Muscle layer of duodenum (tissue), 2 donors: Measurements from ENCODE around the gene SETD9.

Source experiments
- H3K27ac ChIP-seq: one replicate; pipeline ENCODE4 v1.7.0; 2013; ENCODE audit warnings: mild to moderate bottlenecking, low read length
- H3K27me3 ChIP-seq: one replicate; pipeline ENCODE4 v1.7.0; 2013; ENCODE audit warnings: low read depth, mild to moderate bottlenecking, control low read depth, low read length
- H3K36me3 ChIP-seq, 2 donors: one replicate each; pipeline ENCODE4 v1.7.0; 2013; ENCODE audit warnings: low read length in 2 of 2, control low read depth in 1 of 2, mild to moderate bottlenecking in 1 of 2; ENCODE audit not compliant: insufficient read depth in 2 of 2, control insufficient read depth in 1 of 2
- H3K4me1 ChIP-seq, 2 donors: one replicate each; pipeline ENCODE4 v1.7.0; 2013; ENCODE audit warnings: low read length in 2 of 2, mild to moderate bottlenecking in 2 of 2, control low read depth in 1 of 2, moderate library complexity in 1 of 2; ENCODE audit not compliant: insufficient read depth in 2 of 2, control insufficient read depth in 1 of 2
- H3K4me3 ChIP-seq, 2 donors: one replicate each; pipeline ENCODE4 v1.7.0; 2013; ENCODE audit warnings: low read length in 2 of 2, low read depth in 1 of 2, mild to moderate bottlenecking in 1 of 2
- H3K9me3 ChIP-seq, 2 donors: one replicate each; pipeline ENCODE4 v1.7.0; 2013; ENCODE audit warnings: low read length in 2 of 2, control low read depth in 1 of 2, mild to moderate bottlenecking in 1 of 2; ENCODE audit not compliant: control insufficient read depth in 1 of 2
- donor health status: healthy.

The SETD9 gene

GRCh38 chr5:56941981-56942380 is 32.6 kb downstream of the SETD9 start:
- Histone ChIP-seq H3K27me3 (no peaks in the 10 kb centered on the region), H3K36me3 (peaks cover 45 to 60% of the 10 kb centered on the region in 2 donors), H3K4me3 (no peak overlapping the region), H3K9me3 (no peaks in the 10 kb centered on the region), H3K4me1 (peaks cover 0 to 7% of the 10 kb centered on the region in 2 donors), H3K27ac (no peak overlapping the region)

- no peaks in the 10 kb centered on the region for H3K27me3 ChIP-seq
- no peaks in the 10 kb centered on the region for H3K9me3 ChIP-seq
- H3K4me1 ChIP-seq = peaks cover 7 to 18% of the 10 kb centered on the region in 2 donors
- H3K27ac ChIP-seq = no peak overlapping the region
- no peak overlapping the region for H3K4me3 ChIP-seq
- H3K36me3 ChIP-seq = peaks cover 21 to 32% of the 10 kb centered on the region in 2 donors
Measured at GRCh38 chr5:56947052-56947451, 37.7 kb downstream of the SETD9 start.

- peaks cover 4% of the 10 kb centered on the region for H3K27me3 ChIP-seq
- H3K4me1 ChIP-seq = peaks cover 7 to 15% of the 10 kb centered on the region in 2 donors
Measured at GRCh38 chr5:56950626-56951125, 41.3 kb downstream of the SETD9 start.

GRCh38 chr5:56951126-56951945 is 41.9 kb downstream of the SETD9 start:
- peak overlapping the region; percentile 8 for H3K27ac ChIP-seq
- no peaks in the 10 kb centered on the region for H3K36me3 ChIP-seq

More at GRCh38 chr5:56950626-56951125, 41.3 kb downstream of the SETD9 start:
- peak overlapping the region; percentile 88 to 99 for H3K4me3 ChIP-seq
- H3K27ac ChIP-seq = peak overlapping the region; percentile 54
- H3K9me3 ChIP-seq = no peaks in the 10 kb centered on the region
- H3K36me3 ChIP-seq = peaks cover 3 to 4% of the 10 kb centered on the region in 2 donors

GRCh38 chr5:56951946-56952691 is 42.7 kb downstream of the SETD9 start, which contains the start of gene MIER3:
TSS of gene MIER3 (minus strand) at chr5:56952123. CDS start at chr5:56952102, 21 bp downstream.
- no peaks in the 10 kb centered on the region for H3K36me3 ChIP-seq
- H3K27ac ChIP-seq = peak within 1 kb of the TSS; percentile 8
- H3K27me3 ChIP-seq = peaks cover 4% of the 10 kb centered on the region
- H3K9me3 ChIP-seq = no peaks in the 10 kb centered on the region
- H3K4me3 ChIP-seq = peak within 1 kb of the TSS; percentile 88 to 99
- peaks cover 7 to 15% of the 10 kb centered on the region in 2 donors for H3K4me1 ChIP-seq

More at GRCh38 chr5:56951126-56951945, 41.9 kb downstream of the SETD9 start:
- Histone ChIP-seq H3K9me3 (no peaks in the 10 kb centered on the region), H3K27me3 (peaks cover 4% of the 10 kb centered on the region), H3K4me1 (peaks cover 7 to 15% of the 10 kb centered on the region in 2 donors), H3K4me3 (peak overlapping the region; percentile 88 to 99)

GRCh38 chr5:56954262-56954661 is 44.9 kb downstream of the SETD9 start:
- Histone ChIP-seq H3K4me1 (peaks cover 7 to 15% of the 10 kb centered on the region in 2 donors), H3K27ac (no peak overlapping the region), H3K27me3 (peaks cover 4% of the 10 kb centered on the region), H3K36me3 (no peaks in the 10 kb centered on the region), H3K4me3 (no peak overlapping the region), H3K9me3 (no peaks in the 10 kb centered on the region)

- Histone ChIP-seq H3K4me3 (no peak overlapping the region), H3K4me1 (no peaks in the 10 kb centered on the region), H3K9me3 (no peaks in the 10 kb centered on the region), H3K27ac (no peak overlapping the region), H3K36me3 (no peaks in the 10 kb centered on the region), H3K27me3 (peaks cover 4% of the 10 kb centered on the region)
Measured at GRCh38 chr5:56958595-56958994, 49.2 kb downstream of the SETD9 start.

GRCh38 chr5:56959326-56959725 is 49.9 kb downstream of the SETD9 start:
- Histone ChIP-seq H3K4me1 (no peaks in the 10 kb centered on the region), H3K36me3 (no peaks in the 10 kb centered on the region), H3K27ac (no peak overlapping the region), H3K9me3 (no peaks in the 10 kb centered on the region), H3K4me3 (no peak overlapping the region), H3K27me3 (peaks cover 4% of the 10 kb centered on the region)

GRCh38 chr5:56961746-56962145 is 52.4 kb downstream of the SETD9 start:
- Histone ChIP-seq H3K9me3 (no peaks in the 10 kb centered on the region), H3K27ac (no peak overlapping the region), H3K4me3 (no peak overlapping the region), H3K36me3 (no peaks in the 10 kb centered on the region), H3K27me3 (no peaks in the 10 kb centered on the region), H3K4me1 (no peaks in the 10 kb centered on the region)

GRCh38 chr5:56962286-56962685 is 52.9 kb downstream of the SETD9 start:
- Histone ChIP-seq H3K36me3 (no peaks in the 10 kb centered on the region), H3K9me3 (no peaks in the 10 kb centered on the region), H3K27ac (no peak overlapping the region), H3K4me3 (no peak overlapping the region), H3K27me3 (no peaks in the 10 kb centered on the region), H3K4me1 (no peaks in the 10 kb centered on the region)

- no peaks in the 10 kb centered on the region for H3K27me3 ChIP-seq
- no peaks in the 10 kb centered on the region for H3K9me3 ChIP-seq
- H3K27ac ChIP-seq = no peak overlapping the region
- H3K36me3 ChIP-seq = no peaks in the 10 kb centered on the region
- H3K4me1 ChIP-seq = no peaks in the 10 kb centered on the region
- no peak overlapping the region for H3K4me3 ChIP-seq
Measured at GRCh38 chr5:56963246-56963645, 53.9 kb downstream of the SETD9 start.
